A549 treated with DMSO at 1 μM for 4 hours (cell line): ENCODE results near the gene NME3. TPM values are rescaled to one million over a fixed set of nuclear protein-coding genes. Genes with fewer than 3 reads are reported as not detected.

Source experiments
- total RNA-seq: library from RNA; stranded (reverse); fragments of 200-300 nt; extraction: Qiagen RNA extraction; gene quantifications from 5 replicates; pipeline ENCODE4 v1.2.3, GENCODE V29; 2022; ENCODE audit warnings: low read depth

Gene NME3
- 29.4 to 60.4 TPM (median 53.3 TPM) in 5 replicates for total RNA-seq

GRCh38 chr16:1771188-1771863 is at the start of gene NME3:
NME3 (minus strand) TSS chr16:1771543; CDS start chr16:1771534, 9 bp downstream.

DNA sequence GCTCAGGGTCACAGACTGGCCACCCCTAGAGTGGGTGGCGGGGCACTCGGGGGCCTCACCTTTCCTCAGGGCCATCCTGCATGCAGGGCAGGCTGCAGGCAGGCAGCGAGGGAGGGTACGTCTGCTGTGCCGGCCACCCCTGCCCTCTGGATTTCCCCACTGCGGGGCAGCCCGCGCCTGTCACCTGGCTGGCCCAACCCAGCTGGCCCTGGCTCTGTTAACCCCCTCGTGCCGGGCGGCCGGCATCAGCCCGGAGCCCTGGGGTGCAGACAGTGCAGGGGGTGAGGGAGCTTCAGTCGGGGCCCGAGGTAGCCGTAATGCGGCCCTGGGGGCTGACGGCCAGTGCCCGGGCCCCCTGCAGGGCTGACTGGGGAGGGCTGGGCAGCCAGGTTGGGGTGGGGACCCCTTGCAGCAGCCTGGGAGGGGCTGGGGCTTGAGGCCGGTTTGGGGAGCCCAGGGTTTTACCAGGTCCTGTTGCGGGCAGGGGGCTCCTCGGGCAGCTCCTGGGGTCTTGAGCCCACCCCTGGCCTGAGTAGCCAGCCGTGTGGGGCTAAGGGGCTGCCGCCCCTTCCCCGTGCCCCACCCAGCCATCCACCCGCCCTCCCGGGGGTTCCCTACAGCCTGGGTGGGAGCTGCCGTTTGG is 22.4 kb upstream of the NME3 start, which contains the start of gene IGFALS:
Gene IGFALS, minus strand, starts transcription at position 128 of the 643 bp plus-strand sequence. Its CDS starts 53 bp downstream, at position 75.

GRCh38 chr16:1782408-1783264 is 11.3 kb upstream of the NME3 start, which contains the start of the genes NUBP2 and SPSB3:
NUBP2 (plus strand) TSS chr16:1782960; CDS start chr16:1783021, 61 bp downstream.
SPSB3 (minus strand) TSS chr16:1782571; CDS start chr16:1781483, 1,088 bp downstream.

DNA sequence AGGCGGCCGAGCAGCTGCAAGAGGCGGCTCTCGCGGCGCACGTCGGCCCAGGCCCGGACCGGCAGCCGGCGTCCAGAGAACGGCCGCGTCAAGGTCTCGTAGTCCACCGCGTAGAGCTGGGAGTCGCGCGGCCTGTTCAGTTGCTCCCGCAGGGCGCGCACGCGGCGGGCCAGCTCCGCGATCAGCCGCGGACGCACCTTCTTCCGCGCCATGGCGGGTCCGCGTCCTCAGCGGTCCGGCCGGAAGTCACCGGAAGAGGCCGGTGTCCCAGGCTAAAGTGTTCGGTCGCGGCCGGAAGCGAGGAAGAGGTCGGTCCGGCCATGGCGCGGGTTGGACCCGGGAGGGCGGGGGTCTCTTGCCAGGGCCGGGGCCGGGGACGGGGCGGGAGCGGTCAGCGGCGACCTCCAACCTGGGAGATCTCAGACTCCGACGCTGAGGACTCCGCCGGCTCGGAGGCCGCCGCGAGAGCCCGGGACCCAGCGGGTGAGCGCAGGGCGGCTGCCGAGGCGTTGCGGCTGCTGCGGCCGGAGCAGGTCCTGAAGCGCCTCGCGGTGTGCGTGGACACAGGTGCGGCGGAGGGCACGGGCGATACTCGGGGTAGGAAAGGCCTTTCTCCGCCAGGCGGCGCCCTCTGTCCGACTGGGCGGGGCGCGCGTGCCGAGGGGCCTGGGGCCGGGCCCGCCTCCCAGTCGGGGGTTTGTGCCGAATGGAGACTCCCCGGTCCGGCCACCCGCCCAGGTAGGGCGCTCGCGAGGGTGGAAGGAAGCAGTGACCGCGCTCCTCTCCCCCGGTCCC is 1.8 kb upstream of the NME3 start, which contains the start of gene MRPS34:
Gene MRPS34, minus strand, starts transcription at position 227 of the 795 bp plus-strand sequence. Its CDS starts 15 bp downstream, at position 212.

GRCh38 chr16:1772362-1772907 is 1.1 kb upstream of the NME3 start, which contains the start of gene EME2:
EME2 (plus strand) TSS chr16:1772810; CDS start chr16:1773228, 418 bp downstream.

Other genes starting within 250 kb of the NME3 start
- gene TMEM204, start 237.9 kb downstream of the NME3 start, total RNA-seq, result not detected in 5 replicates
- gene IFT140, start 159.5 kb downstream of the NME3 start, total RNA-seq, result 8.2 to 9.3 TPM (median 9.3 TPM) in 5 replicates
- 14.1 to 18.6 TPM (median 16.7 TPM) in 5 replicates for gene CRAMP1, start 159.2 kb downstream of the NME3 start, total RNA-seq
- gene JPT2, start 93.3 kb downstream of the NME3 start, total RNA-seq, result 169 to 207 TPM (median 182 TPM) in 5 replicates
- gene MAPK8IP3, start 65.3 kb downstream of the NME3 start, total RNA-seq, result 36.1 to 58.0 TPM (median 52.2 TPM) in 5 replicates
- 5.4 to 12.9 TPM (median 9.9 TPM) in 5 replicates for gene EME2, start 1.3 kb upstream of the NME3 start, total RNA-seq
- gene MRPS34, start 1.6 kb upstream of the NME3 start, total RNA-seq, result 163 to 261 TPM (median 224 TPM) in 5 replicates
- gene SPSB3, start 11.0 kb upstream of the NME3 start, total RNA-seq, result 16.1 to 25.3 TPM (median 22.5 TPM) in 5 replicates
- gene NUBP2, start 11.4 kb upstream of the NME3 start, total RNA-seq, result 56.7 to 88.8 TPM (median 76.9 TPM) in 5 replicates
- 0.07 to 0.13 TPM in 2 of 5 replicates, not detected in the others for gene IGFALS, start 22.2 kb upstream of the NME3 start, total RNA-seq
- gene HAGH, start 55.3 kb upstream of the NME3 start, total RNA-seq, result 57.8 to 69.7 TPM (median 62.0 TPM) in 5 replicates
- 42.2 to 49.6 TPM (median 45.3 TPM) in 5 replicates for gene FAHD1, start 55.7 kb upstream of the NME3 start, total RNA-seq
- 1.9 to 2.4 TPM (median 2.1 TPM) in 5 replicates for gene MEIOB, start 100.6 kb upstream of the NME3 start, total RNA-seq
- 1.9 to 3.9 TPM (median 3.1 TPM) in 5 replicates for gene HS3ST6, start 146.9 kb upstream of the NME3 start, total RNA-seq
- 27.0 to 33.5 TPM (median 29.9 TPM) in 5 replicates for gene MSRB1, start 171.7 kb upstream of the NME3 start, total RNA-seq
- gene RPL3L, start 183.1 kb upstream of the NME3 start, total RNA-seq, result 0.03 to 0.06 TPM in 2 of 5 replicates, not detected in the others
- 234 to 300 TPM (median 255 TPM) in 5 replicates for gene NDUFB10, start 188.0 kb upstream of the NME3 start, total RNA-seq
- 3,777 to 5,494 TPM (median 4,879 TPM) in 5 replicates for gene RPS2, start 193.3 kb upstream of the NME3 start, total RNA-seq
- not detected in 5 replicates for gene RNF151, start 195.3 kb upstream of the NME3 start, total RNA-seq
- gene TBL3, start 200.5 kb upstream of the NME3 start, total RNA-seq, result 33.8 to 44.9 TPM (median 36.1 TPM) in 5 replicates
- gene NOXO1, start 209.9 kb upstream of the NME3 start, total RNA-seq, result 0.14 to 0.29 TPM (median 0.25 TPM) in 5 replicates
- 26.3 to 42.5 TPM (median 39.7 TPM) in 5 replicates for gene GFER, start 212.7 kb upstream of the NME3 start, total RNA-seq
- gene SYNGR3, start 218.4 kb upstream of the NME3 start, total RNA-seq, result 6.4 to 7.6 TPM (median 6.9 TPM) in 5 replicates
- gene ZNF598, start 238.3 kb upstream of the NME3 start, total RNA-seq, result 44.1 to 62.0 TPM (median 55.9 TPM) in 5 replicates
- gene NPW, start 248.2 kb upstream of the NME3 start, total RNA-seq, result 0.74 to 1.3 TPM (median 0.99 TPM) in 5 replicates